ENCODE data around the gene RBX1.
"Not testable (repeated sequence)": the region's sequence is repeated elsewhere in the genome, so short reads cannot be mapped to it uniquely, and the experiment has no call there.

Gene RBX1

GRCh38 chr22:40950962-40951794, at the start of gene RBX1:
Gene RBX1 (plus strand): TSS chr22:40951378. CDS start chr22:40951399, 21 bp downstream.
- peaks cover 30% of the 10 kb centered on the region for H3K4me1 Mint-ChIP-seq (ENCODE audit: low read depth)
- H3K9me3 Mint-ChIP-seq: no peaks in the 10 kb centered on the region
- H3K27me3 Mint-ChIP-seq (ENCODE audit: low read depth): peaks cover 3% of the 10 kb centered on the region
- H3K27ac Mint-ChIP-seq: peak within 1 kb of the TSS; percentile 99
- H3K36me3 Mint-ChIP-seq (ENCODE audit: low read depth): peaks cover 22% of the 10 kb centered on the region
- H3K4me3 Mint-ChIP-seq: peak within 1 kb of the TSS; percentile 96

GRCh38 chr22:40904101-40904500, 47.1 kb upstream of the RBX1 start:
- H3K27ac Mint-ChIP-seq: no peak overlapping the region
- H3K27me3 Mint-ChIP-seq (ENCODE audit: low read depth): no peaks in the 10 kb centered on the region
- H3K9me3 Mint-ChIP-seq: no peaks in the 10 kb centered on the region
- no peak overlapping the region for H3K4me3 Mint-ChIP-seq
- no peaks in the 10 kb centered on the region for H3K36me3 Mint-ChIP-seq (ENCODE audit: low read depth)
- H3K4me1 Mint-ChIP-seq (ENCODE audit: low read depth): peaks cover 4% of the 10 kb centered on the region

DNA sequence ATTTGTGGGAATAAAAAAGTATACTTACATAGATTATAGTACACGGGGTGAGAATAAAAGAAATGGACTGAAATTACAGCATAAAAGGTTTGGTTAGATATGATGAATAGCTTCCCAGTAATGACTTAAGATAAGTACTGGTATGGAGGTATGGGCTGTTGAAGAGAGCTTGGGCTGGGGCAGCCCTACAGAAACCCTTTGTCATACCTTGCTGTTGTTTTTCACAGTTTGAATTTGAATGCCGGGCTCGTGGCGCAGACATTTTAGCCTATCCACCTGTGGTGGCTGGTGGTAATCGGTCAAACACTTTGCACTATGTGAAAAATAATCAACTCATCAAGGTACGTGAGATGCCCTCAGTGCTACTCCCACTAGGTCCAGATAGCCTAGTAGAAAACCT, 42.3 kb upstream of the RBX1 start:
- Mint-ChIP-seq H3K9me3 (no peaks in the 10 kb centered on the region), H3K36me3 (ENCODE audit: low read depth) (no peaks in the 10 kb centered on the region), H3K4me1 (ENCODE audit: low read depth) (peaks cover under 1% of the 10 kb centered on the region)

DNA sequence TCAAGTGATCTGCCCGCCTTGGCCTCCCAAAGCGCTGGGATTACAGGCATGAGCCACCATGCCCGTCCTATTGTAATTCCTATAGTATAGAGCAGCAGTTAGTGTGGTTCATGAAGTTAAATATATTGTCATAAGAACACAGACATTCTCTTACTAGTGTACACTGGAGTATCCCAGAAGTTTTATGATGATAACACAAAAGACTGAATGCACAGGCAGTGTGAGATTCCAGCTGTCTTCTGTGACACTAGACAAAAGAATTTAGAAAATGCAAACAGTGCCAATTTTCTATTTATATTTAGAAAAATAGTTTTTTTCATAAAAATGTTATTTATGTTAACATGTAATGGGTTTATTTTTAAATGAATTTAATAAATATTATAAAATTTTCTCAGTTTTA, 39.4 kb upstream of the RBX1 start:
- no peak overlapping the region for H3K27ac Mint-ChIP-seq
- no peaks in the 10 kb centered on the region for H3K4me1 Mint-ChIP-seq (ENCODE audit: low read depth)
- H3K4me3 Mint-ChIP-seq: no peak overlapping the region
- peaks cover 2% of the 10 kb centered on the region for H3K36me3 Mint-ChIP-seq (ENCODE audit: low read depth)
- H3K9me3 Mint-ChIP-seq: no peaks in the 10 kb centered on the region
- H3K27me3 Mint-ChIP-seq (ENCODE audit: low read depth): no peaks in the 10 kb centered on the region

More for the DNA sequence above, 42.3 kb upstream of the RBX1 start:
- H3K27me3 Mint-ChIP-seq (ENCODE audit: low read depth): no peaks in the 10 kb centered on the region
- H3K4me3 Mint-ChIP-seq: no peak overlapping the region
- no peak overlapping the region for H3K27ac Mint-ChIP-seq

- H3K27me3 Mint-ChIP-seq (ENCODE audit: low read depth); H3K4me3 Mint-ChIP-seq; H3K9me3 Mint-ChIP-seq; H3K27ac Mint-ChIP-seq; H3K4me1 Mint-ChIP-seq (ENCODE audit: low read depth); H3K36me3 Mint-ChIP-seq (ENCODE audit: low read depth): not testable (repeated sequence)
Observed at GRCh38 chr22:40912987-40913386, 38.2 kb upstream of the RBX1 start.

GRCh38 chr22:40919446-40919845, 31.7 kb upstream of the RBX1 start:
- Mint-ChIP-seq H3K9me3 (no peaks in the 10 kb centered on the region), H3K36me3 (ENCODE audit: low read depth) (peaks cover 8% of the 10 kb centered on the region), H3K4me3 (no peak overlapping the region), H3K4me1 (ENCODE audit: low read depth) (peaks cover 4% of the 10 kb centered on the region), H3K27me3 (ENCODE audit: low read depth) (no peaks in the 10 kb centered on the region), H3K27ac (no peak overlapping the region)

- Mint-ChIP-seq H3K4me3 (no peak overlapping the region), H3K27me3 (ENCODE audit: low read depth) (no peaks in the 10 kb centered on the region), H3K27ac (no peak overlapping the region), H3K9me3 (no peaks in the 10 kb centered on the region), H3K4me1 (ENCODE audit: low read depth) (peaks cover 4% of the 10 kb centered on the region), H3K36me3 (ENCODE audit: low read depth) (peaks cover 8% of the 10 kb centered on the region)
Observed at GRCh38 chr22:40920526-40920925, 30.7 kb upstream of the RBX1 start.

DNA sequence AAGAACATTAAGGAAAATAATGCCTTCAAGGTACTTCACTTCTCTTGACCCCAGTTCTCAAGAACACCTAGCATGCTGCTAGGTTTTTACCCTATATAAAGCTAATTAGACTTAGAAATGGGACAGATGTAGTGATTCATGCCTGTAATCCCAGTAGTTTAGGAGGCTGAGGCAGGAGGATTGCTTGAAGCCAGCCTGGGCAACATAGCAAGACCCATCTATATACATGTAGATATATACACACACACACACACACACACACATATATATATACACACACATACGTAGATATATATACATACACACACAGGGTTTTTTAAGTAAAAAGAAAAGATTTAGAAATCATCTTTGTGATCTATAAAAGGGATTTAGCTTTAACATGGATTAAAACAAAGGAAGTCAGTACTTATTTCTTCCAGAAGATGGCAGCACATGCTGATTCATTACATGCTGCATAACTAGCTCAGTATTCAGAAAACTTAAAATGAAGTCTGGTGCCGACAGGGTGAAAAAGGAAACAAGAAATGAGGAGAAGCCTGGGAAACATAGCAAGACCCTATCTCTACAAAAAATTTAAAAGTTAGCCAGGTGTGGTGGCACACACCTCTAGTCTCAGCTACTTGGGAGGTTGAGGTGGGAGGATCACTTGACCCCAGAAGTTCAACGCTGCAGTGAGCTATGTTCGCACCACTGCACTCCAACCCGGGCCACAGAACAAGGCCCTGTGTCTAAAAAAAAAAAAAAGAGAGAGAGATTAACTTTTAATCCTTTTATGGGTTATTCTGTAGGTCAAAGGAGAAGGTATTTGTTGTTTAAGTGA, 28.5 kb upstream of the RBX1 start:
- H3K4me1 Mint-ChIP-seq (ENCODE audit: low read depth): peaks cover 4% of the 10 kb centered on the region
- peak overlapping the region; percentile 18 for H3K4me3 Mint-ChIP-seq
- H3K27me3 Mint-ChIP-seq (ENCODE audit: low read depth): no peaks in the 10 kb centered on the region
- peak overlapping the region; percentile 74 for H3K27ac Mint-ChIP-seq
- peaks cover 6% of the 10 kb centered on the region for H3K36me3 Mint-ChIP-seq (ENCODE audit: low read depth)
- no peaks in the 10 kb centered on the region for H3K9me3 Mint-ChIP-seq

DNA sequence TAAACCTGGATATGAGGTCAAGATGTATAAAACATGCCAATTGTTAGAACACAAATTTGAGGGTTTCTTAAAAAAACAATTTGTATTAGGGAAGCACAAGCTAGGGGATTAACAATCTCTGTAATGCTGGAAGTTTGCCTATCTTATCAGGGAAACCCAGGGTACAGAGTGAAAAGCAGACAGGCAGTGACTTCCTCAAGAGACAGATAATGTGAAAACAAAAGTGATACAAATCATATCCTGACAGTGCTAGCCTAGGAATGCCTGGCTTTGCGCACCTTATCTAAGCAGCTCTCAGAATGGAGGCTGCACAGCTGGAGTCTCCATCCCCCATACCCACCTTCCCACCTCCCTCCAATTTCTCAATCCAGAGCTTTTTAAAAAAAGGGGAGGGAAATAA, 22.5 kb upstream of the RBX1 start:
- Mint-ChIP-seq H3K4me1 (ENCODE audit: low read depth) (no peaks in the 10 kb centered on the region), H3K9me3 (no peaks in the 10 kb centered on the region), H3K36me3 (ENCODE audit: low read depth) (peaks cover 4% of the 10 kb centered on the region), H3K27ac (no peak overlapping the region), H3K4me3 (no peak overlapping the region), H3K27me3 (ENCODE audit: low read depth) (no peaks in the 10 kb centered on the region)

DNA sequence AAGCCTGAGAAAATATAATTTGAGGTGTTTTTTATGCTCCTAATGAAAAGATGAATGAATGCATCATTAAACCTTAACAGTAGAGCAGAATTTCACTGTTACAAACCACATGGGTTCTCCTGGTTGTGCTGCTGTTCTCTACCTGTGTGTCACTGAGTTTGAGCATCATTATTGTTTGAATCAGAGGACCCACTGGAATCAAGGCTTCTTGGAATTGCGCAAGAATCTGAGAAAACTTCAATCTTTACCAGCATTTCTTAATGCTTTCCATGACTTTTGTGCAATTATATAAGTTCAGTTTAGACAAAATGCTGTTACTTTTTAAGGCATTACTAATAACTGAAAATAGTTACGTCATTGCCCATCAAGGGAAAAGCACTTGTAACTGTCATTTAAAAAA, 18.8 kb upstream of the RBX1 start:
- no peaks in the 10 kb centered on the region for H3K9me3 Mint-ChIP-seq
- H3K27me3 Mint-ChIP-seq (ENCODE audit: low read depth): no peaks in the 10 kb centered on the region
- H3K4me3 Mint-ChIP-seq: no peak overlapping the region
- H3K4me1 Mint-ChIP-seq (ENCODE audit: low read depth): no peaks in the 10 kb centered on the region
- H3K27ac Mint-ChIP-seq: no peak overlapping the region
- peaks cover 2% of the 10 kb centered on the region for H3K36me3 Mint-ChIP-seq (ENCODE audit: low read depth)

DNA sequence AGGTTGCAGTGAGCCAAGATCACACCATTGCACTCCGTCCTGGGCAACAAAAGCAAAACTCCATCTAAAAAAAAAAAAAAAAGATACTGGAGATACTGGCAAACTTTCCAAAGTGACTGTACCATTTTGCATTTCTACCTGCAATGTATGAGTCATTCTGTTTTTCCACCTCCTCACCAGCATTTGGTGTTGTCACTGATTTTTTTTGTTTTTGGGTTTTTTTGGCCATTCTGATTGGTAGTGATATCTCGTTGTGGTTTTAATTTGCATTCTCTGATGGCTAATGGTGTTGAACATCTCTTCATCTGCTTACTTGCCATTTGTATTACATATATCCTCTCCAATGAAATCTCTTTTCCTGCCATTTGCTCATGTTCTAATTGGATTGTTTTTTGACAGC, 12.0 kb upstream of the RBX1 start:
- no peaks in the 10 kb centered on the region for H3K9me3 Mint-ChIP-seq
- H3K36me3 Mint-ChIP-seq (ENCODE audit: low read depth): no peaks in the 10 kb centered on the region
- H3K4me3 Mint-ChIP-seq: no peak overlapping the region
- no peaks in the 10 kb centered on the region for H3K27me3 Mint-ChIP-seq (ENCODE audit: low read depth)
- peaks cover 4% of the 10 kb centered on the region for H3K4me1 Mint-ChIP-seq (ENCODE audit: low read depth)
- H3K27ac Mint-ChIP-seq: no peak overlapping the region

DNA sequence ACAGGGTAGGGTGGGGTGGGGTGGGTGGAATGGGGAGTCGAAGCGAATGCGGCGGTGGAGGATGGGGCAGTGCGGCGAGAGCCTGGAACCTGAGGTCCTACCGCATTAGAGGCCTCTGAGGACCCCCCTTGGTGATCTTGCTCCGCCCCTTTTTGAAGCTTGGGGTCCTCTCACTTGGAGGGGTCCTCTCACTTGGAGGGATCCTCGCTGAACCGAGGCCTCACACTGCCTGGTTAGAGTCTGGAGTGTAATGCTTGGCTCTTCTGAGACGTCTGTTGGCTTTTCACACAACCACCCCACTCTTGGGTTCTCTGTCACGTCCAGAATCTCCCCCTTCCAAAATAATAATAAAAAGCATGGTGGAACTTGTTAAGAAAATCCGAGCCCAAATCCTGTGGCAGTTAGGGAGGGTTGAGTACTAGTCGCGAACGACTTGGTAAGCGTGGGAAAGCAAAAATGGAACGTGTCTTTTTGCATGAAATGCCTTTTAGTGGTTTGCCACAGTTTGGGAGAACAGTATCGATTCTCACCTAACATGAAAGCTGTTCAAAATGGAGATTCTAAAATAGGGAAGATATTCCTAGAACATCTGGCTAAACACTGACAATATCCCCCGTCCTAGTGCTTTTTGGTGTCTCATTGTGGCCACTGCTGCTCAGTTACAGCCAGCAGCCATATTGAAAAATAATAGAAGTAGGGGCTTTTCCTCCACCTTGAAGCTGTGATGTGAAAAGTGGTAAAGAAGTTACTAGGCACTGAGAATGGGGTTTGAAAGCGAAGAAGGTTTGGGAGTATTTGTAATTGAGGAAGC, 822 bp downstream of the RBX1 start:
- peak overlapping the region; percentile 96 for H3K4me3 Mint-ChIP-seq
- no peaks in the 10 kb centered on the region for H3K9me3 Mint-ChIP-seq
- peaks cover 22% of the 10 kb centered on the region for H3K36me3 Mint-ChIP-seq (ENCODE audit: low read depth)
- peaks cover 30% of the 10 kb centered on the region for H3K4me1 Mint-ChIP-seq (ENCODE audit: low read depth)
- peak overlapping the region; percentile 99 for H3K27ac Mint-ChIP-seq
- H3K27me3 Mint-ChIP-seq (ENCODE audit: low read depth): peaks cover 3% of the 10 kb centered on the region

DNA sequence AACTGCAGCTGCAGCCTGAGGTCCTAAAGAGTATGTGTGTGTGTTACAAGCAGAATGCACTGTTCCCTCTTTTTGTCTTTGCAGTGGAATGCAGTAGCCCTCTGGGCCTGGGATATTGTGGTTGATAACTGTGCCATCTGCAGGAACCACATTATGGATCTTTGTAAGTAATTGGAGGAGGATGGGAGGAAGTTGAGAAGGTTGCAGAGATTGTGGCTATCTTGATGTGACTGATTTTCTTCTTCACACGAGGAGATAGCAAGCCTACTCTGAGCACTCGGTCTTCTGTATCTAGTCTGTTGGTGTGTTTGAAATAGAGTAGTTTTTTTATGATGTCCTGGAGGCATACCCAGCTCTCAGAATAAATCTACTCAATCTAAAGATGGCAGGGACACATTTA, 2.3 kb downstream of the RBX1 start:
- H3K4me1 Mint-ChIP-seq (ENCODE audit: low read depth): peaks cover 35% of the 10 kb centered on the region
- peak overlapping the region; percentile 28 for H3K27ac Mint-ChIP-seq
- peaks cover 25% of the 10 kb centered on the region for H3K36me3 Mint-ChIP-seq (ENCODE audit: low read depth)
- H3K4me3 Mint-ChIP-seq: peak overlapping the region; percentile 41
- no peaks in the 10 kb centered on the region for H3K9me3 Mint-ChIP-seq
- H3K27me3 Mint-ChIP-seq (ENCODE audit: low read depth): no peaks in the 10 kb centered on the region

DNA sequence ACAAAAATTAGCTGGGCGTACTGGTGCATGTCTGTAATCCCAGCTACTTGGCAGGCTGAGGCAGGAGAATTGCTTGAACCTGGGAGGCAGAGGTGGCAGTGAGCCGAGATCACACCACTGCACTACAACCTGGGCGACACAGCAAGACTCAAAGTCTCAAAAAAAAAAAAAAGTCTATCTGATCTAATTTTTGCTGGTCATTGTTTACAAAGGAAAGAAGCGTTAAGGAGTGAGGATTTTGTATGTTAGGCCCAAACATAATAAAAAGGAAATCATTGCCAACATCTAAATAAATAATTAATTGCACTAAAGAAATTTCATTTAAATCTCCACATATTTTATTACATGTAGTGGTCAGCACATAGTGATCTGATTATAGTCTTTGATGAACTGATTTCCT, 2.9 kb downstream of the RBX1 start:
- Mint-ChIP-seq H3K4me3 (no peak overlapping the region), H3K27ac (peak overlapping the region; percentile 31), H3K27me3 (ENCODE audit: low read depth) (no peaks in the 10 kb centered on the region), H3K4me1 (ENCODE audit: low read depth) (peaks cover 36% of the 10 kb centered on the region), H3K36me3 (ENCODE audit: low read depth) (peaks cover 25% of the 10 kb centered on the region), H3K9me3 (no peaks in the 10 kb centered on the region)
